GM12875 (cell line): Measurements from ENCODE around the gene UBXN6.

Experiments used
- H3K4me3 ChIP-seq: one replicate; pipeline ENCODE4 v1.5.1; 2011; ENCODE audit warnings: low read depth, low read length, control low read depth
- CTCF ChIP-seq: IDR thresholded peaks from 2 replicates; pipeline ENCODE4 v1.5.1; 2011; ENCODE audit warnings: low read depth, mild to moderate bottlenecking, control low read depth, inconsistent platforms, low read length, moderate library complexity, borderline replicate concordance; ENCODE audit not compliant: insufficient read depth

The UBXN6 gene

GRCh38 chr19:4454747-4455718, 2.6 kb downstream of the UBXN6 start:
- no peak overlapping the region for H3K4me3 ChIP-seq
- no peak for TF ChIP-seq CTCF

- no peak for TF ChIP-seq CTCF
- no peak overlapping the region for H3K4me3 ChIP-seq
These were observed 4.1 kb downstream of the UBXN6 start for GRCh38 chr19:4453232-4454179.

GRCh38 chr19:4452230-4452990, 5.2 kb downstream of the UBXN6 start:
- TF ChIP-seq CTCF, result no peak
- no peak overlapping the region for H3K4me3 ChIP-seq

GRCh38 chr19:4449639-4450028, 8.0 kb downstream of the UBXN6 start:
- TF ChIP-seq CTCF, result no peak

GRCh38 chr19:4449022-4449638, 8.5 kb downstream of the UBXN6 start:
- no peak overlapping the region for H3K4me3 ChIP-seq
- TF ChIP-seq CTCF, result no peak

More at GRCh38 chr19:4449639-4450028, 8.0 kb downstream of the UBXN6 start:
- H3K4me3 ChIP-seq, result no peak overlapping the region

GRCh38 chr19:4448147-4448985, 9.2 kb downstream of the UBXN6 start:
- TF ChIP-seq CTCF, result no peak
- no peak overlapping the region for H3K4me3 ChIP-seq
